HEK293 (cell line): ENCODE results near the gene LRRC52.

Experiments used
- GLI4 ChIP-seq: fragments of 450-650 bp; formaldehyde crosslinking; IDR thresholded peaks from 2 replicates; pipeline ENCODE4 v1.5.1; 2016; ENCODE audit warnings: missing biosample characterization, missing genetic modification characterization
- KLF1 ChIP-seq: fragments of 450-650 bp; formaldehyde crosslinking; IDR thresholded peaks from 2 replicates; pipeline ENCODE4 v1.5.1; 2016; ENCODE audit warnings: missing biosample characterization, missing genetic modification characterization
- KLF10 ChIP-seq: fragments of 450-650 bp; IDR thresholded peaks from 2 replicates; pipeline ENCODE4 v1.5.1; 2018; ENCODE audit warnings: missing biosample characterization, mild to moderate bottlenecking, missing genetic modification characterization
- KLF16 ChIP-seq: fragments of 450-650 bp; formaldehyde crosslinking; IDR thresholded peaks from 2 replicates; pipeline ENCODE4 v1.5.1; 2017; ENCODE audit warnings: missing biosample characterization, missing genetic modification characterization
- SP2 ChIP-seq: fragments of 450-650 bp; formaldehyde crosslinking; IDR thresholded peaks from 2 replicates; pipeline ENCODE4 v1.5.1; 2016; ENCODE audit warnings: missing biosample characterization, missing genetic modification characterization
- ZBTB8A ChIP-seq: fragments of 450-650 bp; formaldehyde crosslinking; IDR thresholded peaks from 2 replicates; pipeline ENCODE4 v1.5.1; 2016; ENCODE audit warnings: missing biosample characterization, missing genetic modification characterization
- ZNF174 ChIP-seq: fragments of 450-650 bp; formaldehyde crosslinking; IDR thresholded peaks from 2 replicates; pipeline ENCODE4 v1.5.0; 2017; ENCODE audit warnings: missing biosample characterization, mild to moderate bottlenecking, missing genetic modification characterization
- ZNF274 ChIP-seq, 2 experiments: fragments of 200-500 bp in 1 of 2; fragments of 450-650 bp in 1 of 2; sonication (Bioruptor generic) in 1 of 2; formaldehyde crosslinking in 1 of 2; IDR thresholded peaks; 2 replicates each; pipeline versions ENCODE4 v1.5.1 to v1.6.1; 2014 to 2016; ENCODE audit warnings: borderline replicate concordance in 1 of 2, inconsistent platforms in 1 of 2, low read length in 1 of 2, missing biosample characterization in 1 of 2, missing genetic modification characterization in 1 of 2
- ZNF350 ChIP-seq: fragments of 450-650 bp; formaldehyde crosslinking; IDR thresholded peaks from 2 replicates; pipeline ENCODE4 v1.5.0; 2017; ENCODE audit warnings: missing biosample characterization, mild to moderate bottlenecking, missing genetic modification characterization
- ZNF433 ChIP-seq: fragments of 450-650 bp; formaldehyde crosslinking; IDR thresholded peaks from 2 replicates; pipeline ENCODE4 v1.5.1; 2016; ENCODE audit warnings: missing biosample characterization, missing genetic modification characterization, low read depth
- ZNF560 ChIP-seq: fragments of 450-650 bp; formaldehyde crosslinking; IDR thresholded peaks from 2 replicates; pipeline ENCODE4 v1.5.1; 2017; ENCODE audit warnings: missing biosample characterization, missing genetic modification characterization, borderline replicate concordance
- TF ChIP-seq, protein P1 (sequence below): fragments of 450-650 bp; formaldehyde crosslinking; IDR thresholded peaks from 2 replicates; pipeline ENCODE4 v1.5.1; 2016; ENCODE audit warnings: missing biosample characterization, missing genetic modification characterization
- TF ChIP-seq, protein P2 (sequence below): fragments of 450-650 bp; formaldehyde crosslinking; IDR thresholded peaks from 2 replicates; pipeline ENCODE4 v1.5.1; 2016; ENCODE audit warnings: missing biosample characterization, missing genetic modification characterization

GRCh38 chr1:165531021-165531420, 12.8 kb upstream of the LRRC52 start:
- TF ChIP-seq ZBTB8A (no peak), GLI4 (tag by site-specific recombination) (no peak), ZNF350 (no peak), SP2 (tag by site-specific recombination) (no peak), ZNF274 (IDR thresholded peaks at IDR 0.05; ENCODE audit: low read length) (no peak), ZNF274 (tag by site-specific recombination; IDR thresholded peaks at IDR 0.05; ENCODE audit: borderline replicate concordance) (no peak), KLF16 (tag by site-specific recombination) (no peak), ZNF433 (tag by site-specific recombination) (no peak), ZNF174 (tag by site-specific recombination) (no peak), ZNF560 (tag by site-specific recombination) (no peak), KLF1 (tag by site-specific recombination) (no peak), KLF10 (tag by site-specific recombination) (no peak)
- TF ChIP-seq, protein P1, sequence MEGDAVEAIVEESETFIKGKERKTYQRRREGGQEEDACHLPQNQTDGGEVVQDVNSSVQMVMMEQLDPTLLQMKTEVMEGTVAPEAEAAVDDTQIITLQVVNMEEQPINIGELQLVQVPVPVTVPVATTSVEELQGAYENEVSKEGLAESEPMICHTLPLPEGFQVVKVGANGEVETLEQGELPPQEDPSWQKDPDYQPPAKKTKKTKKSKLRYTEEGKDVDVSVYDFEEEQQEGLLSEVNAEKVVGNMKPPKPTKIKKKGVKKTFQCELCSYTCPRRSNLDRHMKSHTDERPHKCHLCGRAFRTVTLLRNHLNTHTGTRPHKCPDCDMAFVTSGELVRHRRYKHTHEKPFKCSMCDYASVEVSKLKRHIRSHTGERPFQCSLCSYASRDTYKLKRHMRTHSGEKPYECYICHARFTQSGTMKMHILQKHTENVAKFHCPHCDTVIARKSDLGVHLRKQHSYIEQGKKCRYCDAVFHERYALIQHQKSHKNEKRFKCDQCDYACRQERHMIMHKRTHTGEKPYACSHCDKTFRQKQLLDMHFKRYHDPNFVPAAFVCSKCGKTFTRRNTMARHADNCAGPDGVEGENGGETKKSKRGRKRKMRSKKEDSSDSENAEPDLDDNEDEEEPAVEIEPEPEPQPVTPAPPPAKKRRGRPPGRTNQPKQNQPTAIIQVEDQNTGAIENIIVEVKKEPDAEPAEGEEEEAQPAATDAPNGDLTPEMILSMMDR (tag by site-specific recombination), result no peak
- TF ChIP-seq, protein P2, sequence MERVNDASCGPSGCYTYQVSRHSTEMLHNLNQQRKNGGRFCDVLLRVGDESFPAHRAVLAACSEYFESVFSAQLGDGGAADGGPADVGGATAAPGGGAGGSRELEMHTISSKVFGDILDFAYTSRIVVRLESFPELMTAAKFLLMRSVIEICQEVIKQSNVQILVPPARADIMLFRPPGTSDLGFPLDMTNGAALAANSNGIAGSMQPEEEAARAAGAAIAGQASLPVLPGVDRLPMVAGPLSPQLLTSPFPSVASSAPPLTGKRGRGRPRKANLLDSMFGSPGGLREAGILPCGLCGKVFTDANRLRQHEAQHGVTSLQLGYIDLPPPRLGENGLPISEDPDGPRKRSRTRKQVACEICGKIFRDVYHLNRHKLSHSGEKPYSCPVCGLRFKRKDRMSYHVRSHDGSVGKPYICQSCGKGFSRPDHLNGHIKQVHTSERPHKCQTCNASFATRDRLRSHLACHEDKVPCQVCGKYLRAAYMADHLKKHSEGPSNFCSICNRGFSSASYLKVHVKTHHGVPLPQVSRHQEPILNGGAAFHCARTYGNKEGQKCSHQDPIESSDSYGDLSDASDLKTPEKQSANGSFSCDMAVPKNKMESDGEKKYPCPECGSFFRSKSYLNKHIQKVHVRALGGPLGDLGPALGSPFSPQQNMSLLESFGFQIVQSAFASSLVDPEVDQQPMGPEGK (tag by site-specific recombination), result no peak
